Lung (tissue), 12 donors: ENCODE results near the gene SETD1B. TPM values are rescaled to one million over a fixed set of nuclear protein-coding genes. Genes with fewer than 3 reads are reported as not detected.

Experiments
- ATAC-seq: fragments of 200-7000 bp; cut with Tn5 transposase; one replicate; pipeline ENCODE4 v1.9.1; 2020; ENCODE audit warnings: moderate number of reproducible peaks; ENCODE audit not compliant: insufficient read depth, low FRiP score
- DNase-seq, 3 donors: peaks; one replicate each; pipeline ENCODE4 v3.0.0-alpha.2; 2013 to 2017
- H3K27ac ChIP-seq, 2 donors: one replicate each; pipeline ENCODE4 v1.5.1; 2013; ENCODE audit warnings: mild to moderate bottlenecking in 2 of 2, moderate library complexity in 2 of 2, control low read depth in 1 of 2, inconsistent platforms in 1 of 2, low read depth in 1 of 2, low read length in 1 of 2
- H3K27me3 ChIP-seq, 3 donors: one replicate each; pipeline ENCODE4 v1.5.1; 2013; ENCODE audit warnings: low read length in 2 of 3; ENCODE audit not compliant: control insufficient read depth in 3 of 3, insufficient read depth in 3 of 3
- H3K36me3 ChIP-seq, 4 donors: one replicate each; pipeline ENCODE4 v1.5.1; 2013; ENCODE audit warnings: low read length in 4 of 4, mild to moderate bottlenecking in 1 of 4, moderate library complexity in 1 of 4; ENCODE audit not compliant: control insufficient read depth in 4 of 4, insufficient read depth in 4 of 4
- H3K4me1 ChIP-seq, 5 donors: one replicate each; pipeline ENCODE4 v1.5.1; 2013; ENCODE audit warnings: low read length in 5 of 5, mild to moderate bottlenecking in 2 of 5, moderate library complexity in 1 of 5; ENCODE audit not compliant: control insufficient read depth in 5 of 5, insufficient read depth in 5 of 5
- H3K4me3 ChIP-seq: one replicate; pipeline ENCODE4 v1.5.1; 2013; ENCODE audit warnings: mild to moderate bottlenecking, control low read depth, moderate library complexity
- H3K9ac ChIP-seq, 2 donors: one replicate each; pipeline ENCODE4 v1.5.1; 2013; ENCODE audit warnings: low read length in 2 of 2, control low read depth in 1 of 2; ENCODE audit not compliant: insufficient read depth in 1 of 2
- H3K9me3 ChIP-seq, 4 donors: one replicate each; pipeline ENCODE4 v1.5.1; 2013; ENCODE audit warnings: low read length in 3 of 4, mild to moderate bottlenecking in 1 of 4, moderate library complexity in 1 of 4; ENCODE audit not compliant: control insufficient read depth in 4 of 4, insufficient read depth in 3 of 4
- CTCF ChIP-seq: IDR thresholded peaks from 2 replicates; pipeline ENCODE4 v1.5.1; 2012; ENCODE audit warnings: mild to moderate bottlenecking; ENCODE audit errors: control extremely low read depth, extremely low read depth
- WGBS, 2 donors: extraction: QIAGEN DNeasy Blood & Tissue Kit; methylation state at CpG; one replicate each; pipeline ENCODE4 v1.1.7; 2013; 5-methylcytosine and 5-hydroxymethylcytosine counted together
- polyA plus RNA-seq, 2 donors: library from polyadenylated mRNA; stranded (reverse); fragments of 200-250 nt; gene quantifications; one replicate each; pipeline ENCODE4 v1.2.1, GENCODE V29; 2013
- total RNA-seq, 2 donors: library from RNA; depleted of rRNA in 1 of 2; stranded (reverse); fragments of >200 nt in 1 of 2; gene quantifications; one replicate each; pipeline ENCODE4 v1.2.1, GENCODE V29; 2014 to 2021
- donor health status: control.
- donor health status: control.
- donor health status: Bipolar disorder and iron deficiency.
- donor health status: healthy.
- donor health status: DM: yes; HTN: yes; CAD: no.

Gene SETD1B
- total and polyA plus RNA-seq, 4 donors = 7.3 to 28.1 (median 10.4) TPM

- Histone ChIP-seq H3K36me3 (peaks cover 16 to 59% (median 34%) of the 10 kb centered on the region in 4 donors), H3K4me1 (peaks cover 0 to 5% (median 0%) of the 10 kb centered on the region in 5 donors), H3K9ac (no peak overlapping the region), H3K27me3 (no peaks in the 10 kb centered on the region), H3K4me3 (no peak overlapping the region), H3K27ac (no peak overlapping the region), H3K9me3 (no peaks in the 10 kb centered on the region)
- DNase-seq (no peak), ATAC-seq (no peak)
- no peak for TF ChIP-seq CTCF
- WGBS, 2 donors = 94% methylated on average over 18 of the region's 18 CpGs
These were observed 13.8 kb downstream of the SETD1B start for GRCh38 chr12:121817648-121818043.

GRCh38 chr12:121819212-121819949 lies 15.6 kb downstream of the SETD1B start:
- Histone ChIP-seq H3K4me3 (no peak overlapping the region), H3K36me3 (peaks cover 21 to 69% (median 39%) of the 10 kb centered on the region in 4 donors), H3K27ac (no peak overlapping the region), H3K4me1 (no peaks in the 10 kb centered on the region), H3K9ac (no peak overlapping the region), H3K27me3 (no peaks in the 10 kb centered on the region), H3K9me3 (no peaks in the 10 kb centered on the region)
- ATAC-seq = no peak
- DNase-seq = no peak
- WGBS, 2 donors = 95% methylated on average over 22 of the region's 22 CpGs
- no peak for TF ChIP-seq CTCF

- WGBS, 2 donors = 86 to 92% methylated on average over 7 of the region's 7 CpGs
- H3K36me3 ChIP-seq = peaks cover 16 to 67% (median 39%) of the 10 kb centered on the region in 4 donors
- DNase-seq (no peak), ATAC-seq (no peak)
- no peak overlapping the region for H3K9ac ChIP-seq
- H3K9me3 ChIP-seq = no peaks in the 10 kb centered on the region
- no peaks in the 10 kb centered on the region for H3K4me1 ChIP-seq
- H3K4me3 ChIP-seq = no peak overlapping the region
- H3K27ac ChIP-seq = no peak overlapping the region
- TF ChIP-seq CTCF = no peak
- no peaks in the 10 kb centered on the region for H3K27me3 ChIP-seq
These were observed 16.2 kb downstream of the SETD1B start for GRCh38 chr12:121820056-121820455.
